Activated CD4-positive, CD25-positive, alpha-beta regulatory T cell treated with anti-CD3 and anti-CD28 coated beads, Interleukin-2, amount 50 U/mL, for 72 hours (primary cell): ENCODE data around the gene RPL7A.
"Not testable (repeated sequence)": the region's sequence is repeated elsewhere in the genome, so short reads cannot be mapped to it uniquely, and the experiment has no call there.

Experiments used
- DNase-seq: peaks from one replicate; pipeline ENCODE4 v3.0.0; 2021

The RPL7A gene

DNA sequence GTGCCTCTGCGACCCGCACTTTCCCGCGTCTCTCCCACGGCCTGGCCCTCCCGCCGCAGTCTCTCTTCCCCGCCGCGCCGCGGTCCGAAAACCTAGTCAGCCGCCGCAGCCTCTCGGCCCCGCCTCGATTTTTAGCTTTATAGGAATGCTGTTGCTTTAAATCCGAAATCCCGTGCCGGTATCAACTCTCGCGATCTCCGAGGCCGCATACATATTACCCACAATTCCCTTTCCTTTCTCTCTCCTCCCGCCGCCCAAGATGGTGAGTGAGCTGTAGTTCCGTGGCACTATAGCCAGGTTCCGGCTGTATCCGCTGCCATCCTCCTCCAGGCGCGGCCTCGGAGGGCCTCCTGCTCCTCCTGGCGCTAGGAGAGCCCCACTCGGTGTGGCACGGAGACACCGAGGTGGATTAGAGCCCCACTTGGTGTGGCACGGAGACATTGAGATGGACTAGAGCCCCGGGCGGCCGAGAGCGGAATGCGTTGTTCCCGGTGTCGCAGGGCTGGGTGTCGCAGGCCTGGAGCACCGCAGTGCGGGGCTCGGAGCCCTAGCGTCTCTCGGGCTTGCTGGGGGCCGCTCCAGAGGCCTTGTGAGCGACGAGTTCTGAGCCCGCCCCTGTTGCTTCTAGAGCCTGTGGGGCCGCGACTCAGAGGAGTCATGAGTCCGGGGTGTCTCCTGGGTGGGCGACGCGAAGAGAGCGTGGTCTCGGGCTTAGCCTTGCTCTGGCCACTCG lies at the start of gene RPL7A, which contains the start of gene MED22:
TSS of gene RPL7A (plus strand) at position 234 of the 733 bp plus-strand sequence. CDS start at position 260, 26 bp downstream.
TSS of gene MED22 (minus strand) at position 147 of the 733 bp plus-strand sequence. CDS start 1,469 bp downstream, outside the sequence.
- peak; percentile 91 for DNase-seq

DNA sequence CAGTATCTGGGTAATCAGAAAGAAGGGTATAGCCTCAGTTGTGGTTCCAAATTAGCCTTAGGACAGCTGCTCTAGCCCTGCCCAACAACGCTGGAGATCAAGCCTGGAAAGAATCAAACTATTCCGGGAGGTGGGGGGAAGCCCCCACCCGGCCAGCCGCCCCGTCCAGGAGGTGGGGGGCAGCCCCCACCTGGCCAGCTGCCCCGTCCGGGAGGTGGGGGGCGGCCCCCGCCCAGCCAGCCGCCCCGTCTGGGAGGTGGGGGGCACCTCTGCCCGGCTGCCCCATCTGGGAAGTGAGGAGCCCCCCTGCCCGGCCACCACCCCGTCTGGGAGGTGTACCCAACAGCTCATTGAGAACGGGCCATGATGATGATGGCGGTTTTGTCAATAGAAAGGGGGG lies 48.0 kb upstream of the RPL7A start:
- not testable (repeated sequence) for DNase-seq

DNA sequence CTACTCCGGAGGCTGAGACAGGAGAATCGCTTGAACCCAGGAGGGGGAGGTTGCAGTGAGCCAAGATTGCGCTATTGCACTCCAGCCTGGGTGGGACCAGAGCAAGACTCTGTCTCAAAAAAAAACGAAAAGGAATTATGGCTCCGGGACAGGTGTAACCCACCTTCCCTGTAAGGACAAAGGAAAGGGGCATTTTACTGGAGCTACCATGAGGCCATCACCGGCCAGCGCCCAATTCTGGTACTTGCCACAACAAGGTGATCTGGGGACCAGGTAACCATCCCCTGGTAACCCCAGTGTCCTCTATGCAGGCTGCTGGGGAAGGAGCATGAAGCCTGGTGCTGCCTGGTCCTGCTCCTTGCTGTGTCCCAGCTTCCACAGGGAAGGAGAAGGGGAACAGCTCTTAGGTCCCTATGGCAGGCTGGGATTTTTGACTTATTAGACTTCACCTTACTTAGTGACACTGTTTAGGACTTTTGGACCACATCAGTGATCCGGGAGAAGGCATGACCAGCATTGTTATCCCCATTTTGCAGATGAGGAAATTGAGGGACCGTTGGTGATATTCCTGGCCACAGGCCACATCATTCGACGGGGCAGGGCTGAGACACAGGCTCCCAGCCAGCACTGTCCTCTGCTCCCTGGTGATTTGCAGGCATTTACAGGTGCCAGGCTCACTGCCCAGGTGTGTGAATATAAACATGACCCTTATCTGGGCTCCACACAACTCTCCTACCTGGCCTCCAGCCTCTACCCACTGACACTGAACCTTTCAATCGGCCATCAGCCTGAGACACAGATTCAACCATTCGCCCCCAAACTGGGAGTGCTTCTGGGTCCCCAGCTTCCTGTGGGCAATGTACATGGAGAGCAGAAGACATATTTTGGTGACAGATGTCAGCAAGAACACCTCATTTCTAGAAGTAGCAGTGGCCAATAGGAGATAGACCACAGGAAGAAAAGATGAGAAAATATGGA lies 46.5 kb upstream of the RPL7A start:
- DNase-seq: no peak

DNA sequence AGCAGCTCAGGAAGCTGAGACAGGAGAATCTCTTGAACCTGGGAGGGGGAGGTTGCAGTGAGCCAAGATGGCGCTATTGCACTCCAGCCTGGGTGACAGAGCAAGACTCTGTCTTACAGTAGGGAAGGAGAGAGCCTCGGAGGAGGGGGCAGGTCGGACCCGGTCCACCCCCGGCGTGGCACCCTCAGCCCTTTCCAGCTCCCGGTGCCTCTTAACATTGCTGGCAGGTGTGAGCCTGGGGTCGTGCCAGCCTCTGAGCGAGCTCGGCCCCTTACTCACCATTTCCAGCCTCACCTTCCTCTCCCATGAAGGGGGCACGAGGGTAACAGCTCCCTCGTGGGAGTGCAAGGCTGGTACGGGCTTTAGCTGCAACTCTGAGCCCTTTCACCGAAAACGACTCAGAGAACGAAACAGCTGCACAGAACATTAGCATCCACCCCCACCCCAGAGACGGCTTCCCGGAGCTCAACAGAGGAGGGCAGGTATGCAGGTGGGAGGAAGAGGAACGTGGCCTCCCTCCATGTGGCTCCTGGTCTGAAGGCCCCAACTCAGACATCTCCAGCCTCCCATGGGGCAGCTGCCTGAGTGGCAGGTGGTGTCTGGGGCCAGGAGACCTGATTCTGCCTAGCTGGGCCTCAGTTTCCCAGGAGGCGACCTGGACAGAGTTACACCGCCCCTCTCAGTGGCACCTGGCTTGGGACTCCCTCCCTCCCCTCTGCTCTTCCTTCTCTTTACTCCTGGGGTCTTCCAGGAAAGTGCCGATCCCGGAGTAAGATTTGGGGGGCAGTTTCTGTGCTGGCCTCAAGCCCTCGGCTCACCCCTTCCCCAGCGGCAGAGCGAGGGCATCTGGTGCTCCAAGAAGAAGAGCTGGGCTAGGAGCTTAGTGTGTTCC lies 44.5 kb upstream of the RPL7A start:
- no peak for DNase-seq

DNA sequence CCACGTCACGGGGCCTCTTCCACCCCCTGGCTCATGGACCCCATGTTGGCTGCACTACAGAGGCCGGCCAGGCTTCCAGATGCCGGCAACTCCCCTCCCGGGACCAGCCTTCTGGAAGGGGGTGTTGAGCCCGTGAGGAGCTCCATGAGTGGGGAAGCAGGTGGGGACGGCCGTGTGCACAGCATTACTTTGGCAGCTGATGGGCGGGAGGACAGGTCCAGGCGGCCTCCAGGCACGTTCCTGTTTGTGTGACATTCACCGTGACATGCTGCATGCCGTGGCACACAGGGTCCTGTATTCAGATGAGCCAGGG lies 43.9 kb upstream of the RPL7A start:
- no peak for DNase-seq

DNA sequence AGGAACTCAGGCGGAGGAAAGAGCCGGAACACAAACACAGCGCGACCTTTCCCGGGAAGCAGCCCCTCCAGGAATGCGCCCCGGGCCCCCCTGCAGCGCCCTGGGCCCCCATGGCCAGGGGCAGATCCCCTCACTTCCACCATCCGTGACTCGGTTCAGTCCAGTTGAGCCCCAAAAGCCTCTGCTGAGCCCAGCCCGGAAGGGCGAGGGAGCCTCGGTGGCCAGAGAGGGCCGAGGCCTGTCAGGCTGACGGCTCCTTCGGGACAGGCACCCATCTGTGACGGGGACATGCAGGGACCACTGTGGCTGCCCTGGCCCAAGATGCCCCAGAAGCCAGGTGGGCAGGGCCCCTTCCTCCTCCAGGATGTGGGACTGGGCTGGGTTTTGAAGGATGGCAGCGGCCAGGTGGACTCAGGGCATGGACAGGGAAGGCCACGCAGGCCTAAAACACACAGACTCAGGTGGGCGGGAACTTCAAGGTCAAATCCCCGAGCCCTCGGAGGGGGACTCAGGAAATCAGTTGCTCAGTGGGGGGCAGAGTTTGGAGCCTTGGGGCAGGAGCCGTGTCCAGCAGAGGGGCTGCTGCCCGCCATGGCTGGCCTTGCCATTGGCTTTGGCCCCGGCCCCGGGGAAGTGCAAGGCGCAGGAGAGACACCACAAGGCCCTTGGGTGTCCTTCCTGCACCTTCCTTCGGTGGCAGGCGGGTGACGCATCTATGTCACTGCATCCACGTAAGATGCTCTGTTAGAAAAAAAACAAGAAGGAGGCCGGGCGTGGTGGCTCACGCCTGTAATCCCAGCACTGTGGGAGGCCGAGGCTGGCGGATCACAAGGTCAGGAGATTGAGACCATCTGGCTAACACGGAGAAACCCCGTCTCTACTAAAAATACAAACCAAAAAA lies 43.3 kb upstream of the RPL7A start:
- DNase-seq: no peak

DNA sequence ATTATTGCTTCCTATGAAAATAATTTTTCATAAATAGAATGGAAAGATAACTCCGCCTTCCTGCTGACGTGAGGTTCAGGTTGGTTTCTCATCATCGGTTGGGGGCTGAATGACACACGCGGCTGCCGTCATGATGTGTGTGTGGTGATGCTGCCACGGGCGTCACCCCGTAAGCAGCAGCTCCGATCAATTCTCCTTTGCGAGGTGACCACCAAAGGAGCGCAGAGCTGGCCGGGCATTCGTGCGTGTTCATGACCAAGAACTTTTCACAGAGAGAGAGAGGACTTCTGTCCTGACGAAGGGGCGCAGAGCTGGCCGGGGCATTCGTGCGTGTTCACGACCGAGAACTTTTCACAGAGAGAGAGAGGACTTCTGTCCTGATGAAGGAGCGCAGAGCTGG lies 42.3 kb upstream of the RPL7A start:
- no peak for DNase-seq

DNA sequence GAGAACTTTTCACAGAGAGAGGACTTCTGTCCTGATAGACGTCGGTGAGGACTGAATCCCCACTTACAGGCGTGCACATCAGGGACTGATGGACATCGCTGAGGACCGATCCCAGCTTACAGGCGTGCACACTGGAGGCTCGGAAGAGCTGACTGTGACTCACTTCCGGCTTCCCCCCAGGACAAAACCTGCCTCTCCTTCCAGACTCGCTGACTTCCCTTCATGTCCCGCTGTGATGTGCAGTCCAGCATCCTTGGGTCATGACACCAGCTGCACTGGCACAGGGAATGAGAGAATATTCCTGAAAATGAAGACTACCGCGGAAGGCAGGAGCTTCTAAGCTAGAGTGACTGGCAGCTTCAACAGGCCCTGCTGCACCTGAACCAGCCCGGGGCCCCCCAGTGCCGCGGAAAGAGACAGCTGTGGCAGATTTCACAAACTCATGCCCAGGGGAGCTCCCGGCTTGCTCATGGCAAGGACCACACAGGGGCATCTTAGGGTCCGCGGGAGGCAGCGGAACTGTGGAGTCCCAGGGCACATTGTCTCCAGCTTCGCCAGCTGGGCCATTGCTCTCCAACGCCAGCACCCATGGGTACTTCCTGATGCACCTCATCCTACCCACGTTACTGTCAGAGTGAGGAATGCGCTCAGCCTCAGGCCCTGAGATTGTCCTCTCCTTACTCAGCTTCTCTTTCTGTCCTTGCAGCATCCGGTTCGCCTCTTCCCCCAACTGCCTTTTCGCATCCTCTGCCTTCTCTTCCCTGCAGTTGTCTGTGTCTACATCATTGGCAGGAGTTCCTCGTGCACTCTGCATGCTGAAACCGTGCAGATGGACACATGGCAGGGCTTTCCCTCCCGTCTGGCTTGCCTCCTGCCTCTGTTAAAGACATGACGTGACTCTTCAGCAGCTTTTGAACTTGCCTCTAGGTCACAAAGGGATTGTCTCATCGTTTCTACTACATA lies 41.5 kb upstream of the RPL7A start:
- DNase-seq: no peak

DNA sequence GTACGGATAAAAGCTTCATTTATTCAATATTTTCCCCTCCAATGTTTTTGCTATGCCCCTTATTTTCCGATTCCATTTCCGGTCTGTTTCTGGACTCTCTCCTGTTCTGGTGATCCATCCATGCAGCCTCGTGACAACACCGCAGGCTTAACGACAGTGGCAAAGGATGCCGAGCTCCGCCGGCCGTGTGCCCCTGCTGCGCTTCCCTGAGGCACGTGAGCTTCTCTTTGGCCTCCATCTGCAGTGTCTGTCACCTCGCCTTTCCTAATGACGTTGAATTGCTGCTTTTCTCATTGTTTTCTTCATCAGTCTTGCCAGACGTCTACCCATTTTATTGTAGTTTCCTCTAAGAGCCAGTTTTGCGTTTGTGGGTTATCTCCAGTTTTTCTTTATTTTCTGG lies 40.7 kb upstream of the RPL7A start:
- DNase-seq: no peak

DNA sequence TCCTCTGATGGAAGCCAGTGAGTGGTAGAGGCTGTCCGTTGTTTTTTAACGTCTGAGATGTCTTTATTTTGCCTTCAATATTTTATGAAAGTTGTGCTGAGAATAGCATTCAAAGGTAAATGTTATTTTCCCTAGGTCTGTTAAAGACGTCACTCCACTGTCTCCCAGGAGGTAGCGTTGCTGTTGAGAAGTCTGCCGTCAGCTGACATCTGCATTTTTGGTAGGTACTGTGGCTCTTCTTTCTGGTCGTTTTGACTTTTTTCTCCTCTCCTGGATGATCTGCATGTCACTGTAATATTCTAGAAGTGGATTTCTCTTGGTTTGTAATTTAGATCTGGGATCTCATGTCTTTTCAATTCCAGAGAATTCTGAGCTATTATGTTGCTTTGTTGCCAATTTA lies 38.4 kb upstream of the RPL7A start:
- DNase-seq: no peak

DNA sequence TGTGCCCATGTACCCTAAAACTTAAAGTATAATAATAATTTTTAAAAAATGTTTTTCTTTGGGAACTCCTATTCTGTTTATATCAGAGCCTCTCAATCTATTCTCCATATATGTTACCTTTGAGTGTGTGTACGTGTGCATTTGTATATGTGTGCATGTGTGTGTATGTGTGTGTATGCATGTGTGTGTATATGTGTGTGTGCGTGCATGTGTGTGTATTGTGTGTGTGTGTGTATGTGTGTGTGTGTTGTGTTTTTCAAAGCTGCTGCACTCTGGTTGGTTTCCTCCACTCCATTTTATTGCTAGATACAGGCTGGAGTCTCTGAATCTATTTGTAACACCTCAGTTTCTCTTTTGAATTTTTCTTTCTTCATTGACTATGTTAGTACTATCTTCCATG lies 32.0 kb upstream of the RPL7A start:
- no peak for DNase-seq

DNA sequence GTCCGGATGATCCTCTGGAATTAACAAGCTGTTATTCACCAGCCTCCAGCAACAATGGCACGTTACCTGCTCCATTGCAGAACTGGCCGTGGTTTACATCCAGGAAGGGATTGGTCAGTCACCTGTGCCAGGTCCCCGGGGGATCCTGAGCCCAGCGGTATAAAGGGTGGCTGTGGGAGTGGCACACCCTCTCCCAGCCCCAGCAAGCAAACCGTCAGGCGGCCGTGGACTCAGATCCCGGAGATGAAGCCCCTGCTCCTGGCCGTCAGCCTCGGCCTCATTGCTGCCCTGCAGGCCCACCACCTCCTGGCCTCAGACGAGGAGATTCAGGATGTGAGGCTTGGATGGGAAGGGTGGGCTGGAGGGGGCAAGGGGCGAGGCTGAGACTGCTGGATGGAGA lies 30.5 kb upstream of the RPL7A start:
- not testable (repeated sequence) for DNase-seq

DNA sequence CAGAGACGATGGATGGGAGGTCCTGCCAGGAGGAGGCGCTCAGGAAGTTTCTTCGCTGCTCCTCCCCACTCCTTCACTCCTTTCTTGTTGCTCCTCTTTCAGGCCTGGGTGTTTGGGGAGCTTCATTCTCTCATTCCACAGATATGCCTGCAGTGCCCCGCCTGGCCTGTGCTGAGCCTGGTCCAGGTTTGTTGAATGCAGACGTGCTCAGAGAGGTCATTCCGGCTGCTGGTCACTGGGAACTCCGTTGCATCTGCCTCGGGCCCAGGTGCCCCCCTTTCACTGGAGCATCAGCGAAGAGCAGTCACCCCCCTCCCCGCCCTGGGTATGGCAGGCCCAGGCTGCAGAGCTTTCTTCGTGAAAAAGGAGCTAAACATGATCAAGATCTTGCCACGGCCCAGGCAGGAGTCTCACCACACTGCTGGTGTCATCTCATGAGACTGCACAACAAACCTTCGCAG lies 27.6 kb upstream of the RPL7A start:
- DNase-seq: no peak

DNA sequence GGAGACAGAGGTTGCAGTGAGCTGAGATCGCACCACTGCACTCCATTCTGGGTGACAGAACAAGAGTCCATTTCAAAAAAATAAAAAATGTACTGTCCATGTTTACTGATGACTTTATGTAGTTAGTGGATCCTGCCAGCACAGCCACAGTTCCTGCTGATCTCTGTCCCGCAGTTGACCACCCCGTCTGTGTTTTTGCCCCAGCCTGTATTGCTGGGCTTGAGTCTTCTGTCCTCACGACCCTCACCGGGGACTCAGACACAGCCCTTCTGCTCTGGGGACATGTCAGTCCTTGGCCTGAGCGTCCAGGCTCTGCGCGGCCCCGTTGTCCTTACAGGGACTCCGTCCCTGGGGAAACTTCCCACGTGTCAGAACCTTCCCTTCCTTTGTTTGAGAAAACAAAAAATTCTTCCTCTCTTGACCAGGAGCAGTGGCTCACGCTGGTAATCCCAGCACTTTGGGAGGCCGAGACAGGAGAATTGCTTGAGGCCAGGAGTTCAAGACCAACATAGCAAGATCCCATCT lies 26.5 kb upstream of the RPL7A start:
- DNase-seq: no peak

DNA sequence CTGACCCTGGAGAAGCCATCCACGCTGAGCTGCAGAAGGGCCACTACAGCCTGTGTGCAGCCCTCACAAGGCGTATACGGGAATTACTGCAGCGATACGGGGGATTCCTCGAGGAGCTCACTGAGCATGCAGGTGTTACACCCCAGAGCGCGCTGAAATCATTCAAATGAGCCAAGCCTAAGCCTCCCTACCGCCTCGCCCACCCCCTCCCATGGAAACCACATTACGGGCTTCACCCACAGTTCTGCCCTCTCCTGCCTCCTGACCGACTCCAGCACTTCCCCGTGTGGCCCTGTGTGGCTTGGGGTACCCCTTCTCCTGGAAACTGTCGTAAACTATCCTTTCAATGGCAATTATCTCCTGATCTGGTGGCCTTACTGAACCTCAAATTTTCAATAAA lies 25.3 kb upstream of the RPL7A start:
- DNase-seq: no peak

DNA sequence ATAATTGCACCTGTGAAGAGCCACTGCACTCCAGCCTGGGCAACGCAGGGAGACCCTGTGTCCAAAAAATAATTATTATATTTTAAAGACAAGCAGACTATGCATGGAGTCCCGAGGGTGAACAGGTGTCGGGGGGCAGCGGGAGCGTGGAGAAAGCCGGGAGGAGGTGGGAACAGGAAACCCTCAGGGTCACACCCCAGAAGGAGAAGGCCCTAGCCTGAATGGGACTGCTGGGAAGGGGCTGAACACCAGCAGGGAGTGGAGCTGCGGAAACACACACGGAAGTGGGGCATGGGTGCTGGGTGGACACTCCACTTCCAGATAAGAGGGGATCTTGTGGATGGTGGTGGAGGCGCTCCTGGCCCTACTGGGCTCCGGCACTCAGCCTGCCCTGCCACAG lies 24.8 kb upstream of the RPL7A start:
- DNase-seq: no peak

DNA sequence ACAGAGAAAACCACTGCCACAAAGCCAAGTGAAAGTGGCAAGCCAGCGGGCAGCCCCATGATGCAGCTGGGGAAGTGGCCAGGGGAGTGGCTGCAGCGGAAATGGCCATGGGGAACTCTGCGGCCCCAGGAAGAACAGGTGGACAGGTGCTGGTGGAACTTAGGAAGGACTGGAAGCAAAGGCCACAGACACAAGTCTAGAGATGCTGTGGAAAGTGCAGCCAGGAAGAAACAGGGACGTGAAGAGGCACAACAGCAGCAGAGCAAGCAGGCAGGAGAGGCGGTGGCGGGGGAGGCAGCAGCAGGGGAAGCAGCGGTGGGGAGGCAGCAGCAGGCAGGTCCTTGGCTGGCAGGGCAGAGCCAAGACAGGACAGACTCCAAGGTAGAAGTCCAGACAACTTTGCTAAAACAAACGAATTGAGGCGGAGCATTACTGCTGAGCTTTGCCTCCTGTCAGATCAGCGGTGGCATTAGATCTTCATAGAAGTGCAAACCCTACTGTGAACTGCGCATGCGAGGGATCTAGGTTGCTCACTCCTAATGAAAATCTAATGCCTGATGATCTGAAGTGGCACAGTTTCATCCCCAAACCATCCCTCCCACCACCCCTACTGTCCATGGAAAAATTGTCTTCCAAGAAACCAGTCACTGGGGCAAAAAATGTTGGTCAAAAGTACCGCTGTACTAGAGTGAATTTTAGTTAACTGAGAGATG lies 23.9 kb upstream of the RPL7A start:
- DNase-seq: no peak

DNA sequence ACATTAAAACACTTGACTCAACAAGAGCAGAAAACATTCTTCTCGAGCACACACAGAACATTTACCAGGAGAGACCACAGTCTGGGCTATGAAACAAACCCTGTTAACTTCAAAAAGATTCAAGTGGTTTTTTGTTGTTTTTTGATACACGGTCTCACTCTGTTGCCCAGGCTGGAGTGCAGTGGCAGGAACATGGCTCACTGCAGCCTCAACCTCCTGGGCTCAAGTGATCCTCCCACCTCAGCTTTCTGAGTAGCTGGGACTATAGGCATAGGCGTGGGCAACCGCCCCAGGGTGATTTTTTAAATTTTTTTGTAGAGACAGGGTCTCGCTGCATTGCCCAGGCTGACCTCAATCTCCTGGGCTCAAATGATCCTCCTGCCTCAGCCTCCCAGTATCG lies 21.0 kb upstream of the RPL7A start:
- DNase-seq: not testable (repeated sequence)

DNA sequence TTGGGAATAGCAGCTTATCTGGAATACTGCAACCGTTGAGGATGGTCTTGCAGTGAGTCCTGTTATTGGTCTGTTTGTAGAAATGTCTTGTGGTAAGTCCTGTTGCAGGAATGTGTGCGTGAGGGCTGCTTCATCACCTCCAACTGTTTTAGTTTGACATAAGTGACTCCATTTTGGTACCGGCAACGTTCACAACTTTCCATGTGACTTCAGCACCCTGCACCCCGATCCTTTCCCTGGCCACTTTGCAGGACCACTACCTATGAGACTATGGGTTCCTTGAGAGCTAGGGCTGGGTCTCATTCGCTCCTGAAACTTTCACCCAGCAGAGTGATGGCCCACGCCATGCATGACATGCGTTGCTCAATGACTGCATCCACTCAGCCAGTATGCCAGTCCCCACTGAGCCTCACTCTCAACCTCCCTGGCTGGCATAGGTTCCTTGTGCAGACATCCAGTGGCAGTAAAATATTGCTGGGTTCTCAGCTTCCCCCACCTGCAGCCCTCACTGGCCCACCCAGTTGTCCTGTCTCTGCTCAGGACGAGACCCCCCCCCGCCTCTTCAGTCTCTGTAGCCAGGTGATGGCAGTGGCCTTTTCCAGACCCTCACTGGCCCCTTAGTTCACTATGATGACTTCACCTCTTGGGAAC lies 20.1 kb upstream of the RPL7A start:
- no peak for DNase-seq
